Left lung (tissue), 10 donors: ENCODE data around the gene CADM1. TPM values are rescaled to one million over a fixed set of nuclear protein-coding genes. Genes with fewer than 3 reads are reported as not detected.

Source experiments
- ATAC-seq: fragments of 200-7000 bp; cut with Tn5 transposase; one replicate; pipeline ENCODE4 v1.9.1; 2020; ENCODE audit warnings: moderate library complexity
- DNase-seq, 4 donors: peaks; one replicate each; pipeline ENCODE4 v3.0.0-alpha.2; 2013 to 2020
- H3K27ac ChIP-seq, 2 donors: fragments of 200-600 bp; sonication (generic) in 1 of 2; one replicate each; pipeline versions ENCODE4 v1.5.0 to v1.8.0; 2020 to 2021
- H3K27me3 ChIP-seq, 2 donors: fragments of 200-600 bp; sonication (generic) in 1 of 2; one replicate each; pipeline versions ENCODE4 v1.5.0 to v1.8.0; 2020 to 2021
- H3K36me3 ChIP-seq, 2 donors: fragments of 200-600 bp; sonication (generic) in 1 of 2; one replicate each; pipeline versions ENCODE4 v1.5.0 to v1.8.0; 2020 to 2021
- H3K4me1 ChIP-seq, 2 donors: fragments of 200-600 bp; one replicate each; pipeline ENCODE4 v1.8.0; 2021
- H3K4me3 ChIP-seq, 2 donors: fragments of 200-600 bp; sonication (generic) in 1 of 2; one replicate each; pipeline versions ENCODE4 v1.5.0 to v1.8.0; 2020 to 2021; ENCODE audit warnings: mild to moderate bottlenecking in 1 of 2
- H3K9me3 ChIP-seq, 2 donors: fragments of 200-600 bp; sonication (generic) in 1 of 2; one replicate each; pipeline versions ENCODE4 v1.5.0 to v1.8.0; 2020 to 2021
- CTCF ChIP-seq, 2 donors: fragments of 200-600 bp; sonication (generic) in 1 of 2; IDR thresholded peaks; one replicate each; pipeline versions ENCODE4 v1.5.0 to v1.8.0; 2021; ENCODE audit warnings: antibody characterized with exemption in 2 of 2
- intact Hi-C, 2 donors: fragments of 100-400 bp; cut with DNase I; formaldehyde crosslinking; loops; one replicate each; pipeline versions ENCODE4 v1.11.2 to v1.14.2; 2022
- polyA plus RNA-seq, 6 donors: library from polyadenylated mRNA; unstranded; fragments of 120-200 nt; gene quantifications; one replicate each; pipeline ENCODE4 v1.2.1, GENCODE V29; 2013; ENCODE audit not compliant: insufficient read length in 6 of 6
- total RNA-seq, 2 donors: library from RNA; stranded (reverse); fragmentation: NEBNext Ultra II Directional; extraction: Animal tissue kit (Norgen Biotek cat#: 25700); gene quantifications; one replicate each; pipeline ENCODE4 v1.2.1, GENCODE V29; 2021
- donor health status: DM: no; HTN: yes; CAD: no.
- donor health status: DM: no; HTN: no; CAD: no.

CADM1 gene
- total and polyA plus RNA-seq, 8 donors: 105 to 307 (median 156) TPM

- H3K27me3 ChIP-seq: no peaks in the 10 kb centered on the region
- TF ChIP-seq CTCF (IDR thresholded peaks at IDR 0.05): no peak
- intact Hi-C loops: no loop called here
- H3K4me1 ChIP-seq: peaks cover 0 to 18% of the 10 kb centered on the region in 2 donors
- H3K4me3 ChIP-seq: no peak overlapping the region
- DNase-seq (no peak), ATAC-seq (no peak)
- H3K9me3 ChIP-seq: no peaks in the 10 kb centered on the region
- no peaks in the 10 kb centered on the region for H3K36me3 ChIP-seq
- no peak overlapping the region for H3K27ac ChIP-seq
These were observed 93.1 kb downstream of the CADM1 start for GRCh38 chr11:115411120-115411519.

- Histone ChIP-seq H3K4me3 (no peak overlapping the region), H3K27ac (no peak overlapping the region), H3K9me3 (no peaks in the 10 kb centered on the region), H3K27me3 (no peaks in the 10 kb centered on the region), H3K36me3 (no peaks in the 10 kb centered on the region), H3K4me1 (peaks cover 0 to 18% of the 10 kb centered on the region in 2 donors)
- intact Hi-C loops: no loop called here
- ATAC-seq (peak; percentile 54), DNase-seq (peak in 2 of 4 donors; percentile 76 to 78)
- no peak for TF ChIP-seq CTCF (IDR thresholded peaks at IDR 0.05)
These were observed 94.5 kb downstream of the CADM1 start for GRCh38 chr11:115409691-115410220.

GRCh38 chr11:115409116-115409670 is 95.0 kb downstream of the CADM1 start:
- DNase-seq (no peak), ATAC-seq (no peak)
- TF ChIP-seq CTCF (IDR thresholded peaks at IDR 0.05): no peak
- no peaks in the 10 kb centered on the region for H3K9me3 ChIP-seq
- no peak overlapping the region for H3K4me3 ChIP-seq
- no peak overlapping the region for H3K27ac ChIP-seq
- no peaks in the 10 kb centered on the region for H3K36me3 ChIP-seq
- no peaks in the 10 kb centered on the region for H3K27me3 ChIP-seq
- H3K4me1 ChIP-seq: peaks cover 0 to 18% of the 10 kb centered on the region in 2 donors
- intact Hi-C loops: no loop called here

- peak; percentile 66 for ATAC-seq
- no peaks in the 10 kb centered on the region for H3K9me3 ChIP-seq
- TF ChIP-seq CTCF (IDR thresholded peaks at IDR 0.05): no peak
- DNase-seq: peak in 2 of 4 donors; percentile 91
- H3K27ac ChIP-seq: no peak overlapping the region
- intact Hi-C loops: no loop called here
- no peaks in the 10 kb centered on the region for H3K36me3 ChIP-seq
- H3K27me3 ChIP-seq: no peaks in the 10 kb centered on the region
- H3K4me1 ChIP-seq: peaks cover 0 to 18% of the 10 kb centered on the region in 2 donors
- H3K4me3 ChIP-seq: no peak overlapping the region
These were observed 95.9 kb downstream of the CADM1 start for GRCh38 chr11:115408036-115408921.

GRCh38 chr11:115407496-115407895 is 96.7 kb downstream of the CADM1 start:
- intact Hi-C loops: no loop called here
- DNase-seq (no peak), ATAC-seq (no peak)
- peaks cover 0 to 18% of the 10 kb centered on the region in 2 donors for H3K4me1 ChIP-seq
- TF ChIP-seq CTCF (IDR thresholded peaks at IDR 0.05): no peak
- H3K9me3 ChIP-seq: no peaks in the 10 kb centered on the region
- no peak overlapping the region for H3K27ac ChIP-seq
- no peaks in the 10 kb centered on the region for H3K27me3 ChIP-seq
- H3K4me3 ChIP-seq: no peak overlapping the region
- H3K36me3 ChIP-seq: no peaks in the 10 kb centered on the region
